GM12801 (cell line): ENCODE measurements around the gene INPP5K.

ENCODE experiments used
- CTCF ChIP-seq: IDR thresholded peaks from one replicate; pipeline ENCODE4 v1.5.1; 2011; ENCODE audit warnings: control low read depth; ENCODE audit not compliant: insufficient read length; ENCODE audit errors: extremely low read depth

Gene INPP5K

GRCh38 chr17:1521086-1521640 is 4.8 kb upstream of the INPP5K start:
- no peak for TF ChIP-seq CTCF

GRCh38 chr17:1519678-1520077 is 3.3 kb upstream of the INPP5K start:
- TF ChIP-seq CTCF: no peak

- TF ChIP-seq CTCF: no peak
These were observed 2.0 kb upstream of the INPP5K start for GRCh38 chr17:1518410-1518809.

- no peak for TF ChIP-seq CTCF
These were observed 598 bp downstream of the INPP5K start for GRCh38 chr17:1515640-1516387.

- no peak for TF ChIP-seq CTCF
These were observed 4.1 kb downstream of the INPP5K start for GRCh38 chr17:1512351-1512750.

GRCh38 chr17:1511756-1512321 is 4.6 kb downstream of the INPP5K start:
- no peak for TF ChIP-seq CTCF

GRCh38 chr17:1511290-1511689 is 5.1 kb downstream of the INPP5K start:
- no peak for TF ChIP-seq CTCF
